Cardiac muscle cell (in vitro differentiated cells and primary cell): Measurements from ENCODE around the gene THSD1. TPM values are rescaled to one million over a fixed set of nuclear protein-coding genes. Genes with fewer than 3 reads are reported as not detected.

Source experiments
- DNase-seq, 2 donors: peaks; one replicate each; pipeline versions ENCODE4 v3.0.0 to v3.0.0-alpha.2; 2010 to 2017; ENCODE audit warnings: low read depth in 1 of 2, low spot score in 1 of 2
- H3K27ac ChIP-seq: fragments of 200-600 bp; sonication (generic); 2 replicates; pipeline ENCODE4 v1.5.1; 2016
- H3K27me3 ChIP-seq: fragments of 200-600 bp; sonication (generic); 2 replicates; pipeline ENCODE4 v1.6.0; 2016; ENCODE audit warnings: control low read depth
- H3K36me3 ChIP-seq: fragments of 200-600 bp; sonication (generic); 2 replicates; pipeline ENCODE4 v1.5.1; 2016; ENCODE audit warnings: control low read depth
- H3K4me1 ChIP-seq: fragments of 200-600 bp; sonication (generic); 2 replicates; pipeline ENCODE4 v1.8.1; 2017; ENCODE audit warnings: low read depth, mild to moderate bottlenecking, mixed run types
- H3K4me3 ChIP-seq: fragments of 200-600 bp; sonication (generic); 2 replicates; pipeline ENCODE4 v1.5.1; 2016; ENCODE audit warnings: mild to moderate bottlenecking
- H3K9me3 ChIP-seq: fragments of 200-600 bp; sonication (generic); 2 replicates; pipeline ENCODE4 v1.5.1; 2017; ENCODE audit warnings: low read depth, mild to moderate bottlenecking, control low read depth
- polyA plus RNA-seq: library from polyadenylated mRNA; unstranded; fragments of >200 nt; fragmentation: Nextera tagmentation; extraction: Ambion mirVana; gene quantifications from 2 replicates; pipeline ENCODE4 v1.2.1, GENCODE V29; 2016
- total RNA-seq: library from RNA; depleted of rRNA; stranded (reverse); fragments of >200 nt; gene quantifications from 2 replicates; pipeline ENCODE4 v1.2.3, GENCODE V29; 2016
- TF ChIP-seq, protein P1 (sequence below): IDR thresholded peaks from 2 replicates; pipeline ENCODE4 v1.5.1; 2012; ENCODE audit warnings: low read depth, mild to moderate bottlenecking, low read length

Gene THSD1
- total and polyA plus RNA-seq, 2 experiments from 2014 or later, result 0.66 TPM; not detected in 1

GRCh38 chr13:52447354-52447753, 41.4 kb upstream of the THSD1 start:
- TF ChIP-seq, protein P1, sequence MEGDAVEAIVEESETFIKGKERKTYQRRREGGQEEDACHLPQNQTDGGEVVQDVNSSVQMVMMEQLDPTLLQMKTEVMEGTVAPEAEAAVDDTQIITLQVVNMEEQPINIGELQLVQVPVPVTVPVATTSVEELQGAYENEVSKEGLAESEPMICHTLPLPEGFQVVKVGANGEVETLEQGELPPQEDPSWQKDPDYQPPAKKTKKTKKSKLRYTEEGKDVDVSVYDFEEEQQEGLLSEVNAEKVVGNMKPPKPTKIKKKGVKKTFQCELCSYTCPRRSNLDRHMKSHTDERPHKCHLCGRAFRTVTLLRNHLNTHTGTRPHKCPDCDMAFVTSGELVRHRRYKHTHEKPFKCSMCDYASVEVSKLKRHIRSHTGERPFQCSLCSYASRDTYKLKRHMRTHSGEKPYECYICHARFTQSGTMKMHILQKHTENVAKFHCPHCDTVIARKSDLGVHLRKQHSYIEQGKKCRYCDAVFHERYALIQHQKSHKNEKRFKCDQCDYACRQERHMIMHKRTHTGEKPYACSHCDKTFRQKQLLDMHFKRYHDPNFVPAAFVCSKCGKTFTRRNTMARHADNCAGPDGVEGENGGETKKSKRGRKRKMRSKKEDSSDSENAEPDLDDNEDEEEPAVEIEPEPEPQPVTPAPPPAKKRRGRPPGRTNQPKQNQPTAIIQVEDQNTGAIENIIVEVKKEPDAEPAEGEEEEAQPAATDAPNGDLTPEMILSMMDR, result no peak

DNA sequence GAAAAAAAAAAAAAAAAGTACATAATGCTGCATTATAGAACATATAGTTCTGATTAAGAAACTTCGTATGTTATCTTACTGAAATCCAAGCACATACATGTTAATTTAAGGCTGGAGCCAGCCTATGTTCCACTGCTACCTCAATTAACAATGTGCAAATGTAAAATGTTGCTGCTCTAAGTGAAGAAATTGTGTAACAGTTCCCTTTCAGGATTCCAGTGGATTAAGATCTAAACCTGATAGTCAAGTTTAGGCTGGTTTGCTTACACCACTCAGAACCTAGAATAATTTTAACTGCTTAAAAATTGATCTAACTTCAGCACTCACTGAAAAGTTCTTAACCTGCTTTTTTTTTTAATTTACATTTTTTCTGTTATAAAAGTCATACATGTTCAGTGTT, 40.3 kb upstream of the THSD1 start:
- TF ChIP-seq, protein P1, result no peak
- peak in 1 of 2 donors; percentile 24 for DNase-seq
- H3K4me3 ChIP-seq, result no peak overlapping the region
- no peaks in the 10 kb centered on the region for H3K9me3 ChIP-seq
- no peaks in the 10 kb centered on the region for H3K27me3 ChIP-seq
- no peak overlapping the region for H3K27ac ChIP-seq
- H3K4me1 ChIP-seq, result no peaks in the 10 kb centered on the region
- no peaks in the 10 kb centered on the region for H3K36me3 ChIP-seq

More at GRCh38 chr13:52447354-52447753, 41.4 kb upstream of the THSD1 start:
- DNase-seq, result no peak
- no peak overlapping the region for H3K27ac ChIP-seq
- H3K4me1 ChIP-seq, result no peaks in the 10 kb centered on the region
- H3K4me3 ChIP-seq, result no peak overlapping the region
- no peaks in the 10 kb centered on the region for H3K36me3 ChIP-seq
- no peaks in the 10 kb centered on the region for H3K27me3 ChIP-seq
- no peaks in the 10 kb centered on the region for H3K9me3 ChIP-seq

GRCh38 chr13:52432456-52432855, 26.5 kb upstream of the THSD1 start:
- DNase-seq, result no peak
- H3K36me3 ChIP-seq, result peaks cover 26% of the 10 kb centered on the region
- H3K4me1 ChIP-seq, result peaks cover 8% of the 10 kb centered on the region
- H3K9me3 ChIP-seq, result no peaks in the 10 kb centered on the region
- no peak overlapping the region for H3K27ac ChIP-seq
- H3K4me3 ChIP-seq, result no peak overlapping the region
- no peaks in the 10 kb centered on the region for H3K27me3 ChIP-seq
- TF ChIP-seq, protein P1, result no peak

DNA sequence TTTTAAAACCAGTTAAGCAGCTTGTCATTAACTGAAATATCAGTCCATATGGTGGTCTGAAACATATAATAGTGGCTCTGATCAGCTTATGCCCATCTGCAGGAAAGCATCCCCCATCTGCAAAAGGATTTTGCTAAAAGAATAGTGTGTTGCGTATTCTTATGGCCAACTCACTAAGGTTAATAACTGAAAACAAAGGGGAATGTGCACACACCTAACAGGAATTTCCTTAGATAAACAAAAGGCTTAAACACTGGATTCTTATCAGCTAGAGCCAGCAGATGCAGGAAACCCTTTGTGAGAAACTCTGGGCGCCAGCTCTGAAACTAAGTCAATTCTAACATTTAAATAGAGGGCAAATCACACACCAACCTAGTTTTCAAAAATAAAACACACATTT, 22.3 kb upstream of the THSD1 start:
- TF ChIP-seq, protein P1, result no peak
- Histone ChIP-seq H3K27me3 (no peaks in the 10 kb centered on the region), H3K4me1 (peaks cover 8% of the 10 kb centered on the region), H3K27ac (no peak overlapping the region), H3K9me3 (no peaks in the 10 kb centered on the region), H3K36me3 (peaks cover 24% of the 10 kb centered on the region), H3K4me3 (no peak overlapping the region)
- DNase-seq, result peak in 1 of 2 donors; percentile 48

GRCh38 chr13:52421216-52421615, 15.2 kb upstream of the THSD1 start:
- Histone ChIP-seq H3K4me3 (no peak overlapping the region), H3K36me3 (peaks cover 34% of the 10 kb centered on the region), H3K4me1 (no peaks in the 10 kb centered on the region), H3K9me3 (no peaks in the 10 kb centered on the region), H3K27me3 (no peaks in the 10 kb centered on the region), H3K27ac (no peak overlapping the region)
- DNase-seq, result no peak
- TF ChIP-seq, protein P1, result no peak

DNA sequence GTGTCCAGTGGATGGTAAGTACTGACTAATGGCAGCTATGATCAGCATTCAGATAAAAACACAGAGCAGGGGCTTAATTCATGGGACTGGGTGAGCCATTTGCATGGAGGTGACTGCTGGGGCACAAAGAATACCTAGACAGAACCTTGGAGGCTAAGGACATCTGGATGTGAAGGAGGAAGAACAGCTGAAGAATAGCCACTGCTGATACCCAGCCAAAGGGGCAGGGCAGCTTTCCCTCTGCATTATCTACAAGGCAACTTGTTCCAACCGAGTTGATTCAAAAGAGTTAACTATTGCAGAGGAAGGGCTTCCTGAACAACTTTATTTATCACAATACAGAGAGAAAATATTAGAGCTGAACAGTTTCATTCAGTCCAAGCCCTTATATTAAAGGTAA, 13.1 kb upstream of the THSD1 start:
- Histone ChIP-seq H3K4me1 (peaks cover 5% of the 10 kb centered on the region), H3K27me3 (no peaks in the 10 kb centered on the region), H3K9me3 (no peaks in the 10 kb centered on the region), H3K36me3 (peaks cover 31% of the 10 kb centered on the region), H3K4me3 (no peak overlapping the region), H3K27ac (no peak overlapping the region)
- no peak for DNase-seq
- TF ChIP-seq, protein P1, result no peak
